ENCODE results near the gene SRSF2.

SRSF2 gene

GRCh38 chr17:76688165-76688622, 48.9 kb downstream of the SRSF2 start:
- Histone ChIP-seq H3K9me3 (ENCODE audit: insufficient read depth, low read depth, low read length) (no peaks in the 10 kb centered on the region), H3K27me3 (ENCODE audit: insufficient read depth, low read length, poor library complexity, severe bottlenecking) (no peaks in the 10 kb centered on the region), H3K9me2 (replicated peaks; ENCODE audit: low read depth, low read length) (no peaks in the 10 kb centered on the region), H3K9ac (ENCODE audit: low read depth, low read length, poor library complexity, severe bottlenecking) (no peak overlapping the region), H4K20me1 (ENCODE audit: insufficient read depth, low read length, poor library complexity, severe bottlenecking) (no peaks in the 10 kb centered on the region), H3K36me3 (ENCODE audit: insufficient read depth, low read length) (no peaks in the 10 kb centered on the region), H3K4me3 (ENCODE audit: low read length, poor library complexity, severe bottlenecking) (no peak overlapping the region), H3K4me1 (ENCODE audit: insufficient read depth, low read length, poor library complexity, severe bottlenecking) (peaks cover 4% of the 10 kb centered on the region), H3F3A (ENCODE audit: low read depth) (no peaks in the 10 kb centered on the region), H2AFZ (ENCODE audit: low read length) (no peak overlapping the region), H3K79me2 (ENCODE audit: insufficient read depth, low read length) (no peaks in the 10 kb centered on the region), H3K4me2 (ENCODE audit: low read depth, low read length, poor library complexity, severe bottlenecking) (no peak overlapping the region)
- TF ChIP-seq EZH2phosphoT487 (IDR thresholded peaks at IDR 0.05; ENCODE audit: borderline replicate concordance) (no peak), CTCF (conservative IDR thresholded peaks at IDR 0.05; ENCODE audit: low read length) (no peak)

GRCh38 chr17:76687298-76688164, 49.6 kb downstream of the SRSF2 start:
- Histone ChIP-seq H3K27me3 (ENCODE audit: insufficient read depth, low read length, poor library complexity, severe bottlenecking) (no peaks in the 10 kb centered on the region), H2AFZ (ENCODE audit: low read length) (no peak overlapping the region), H3K79me2 (ENCODE audit: insufficient read depth, low read length) (no peaks in the 10 kb centered on the region), H3K4me2 (ENCODE audit: low read depth, low read length, poor library complexity, severe bottlenecking) (no peak overlapping the region), H3F3A (ENCODE audit: low read depth) (no peaks in the 10 kb centered on the region), H3K9me3 (ENCODE audit: insufficient read depth, low read depth, low read length) (no peaks in the 10 kb centered on the region), H3K9ac (ENCODE audit: low read depth, low read length, poor library complexity, severe bottlenecking) (no peak overlapping the region), H3K9me2 (replicated peaks; ENCODE audit: low read depth, low read length) (no peaks in the 10 kb centered on the region), H4K20me1 (ENCODE audit: insufficient read depth, low read length, poor library complexity, severe bottlenecking) (no peaks in the 10 kb centered on the region), H3K4me1 (ENCODE audit: insufficient read depth, low read length, poor library complexity, severe bottlenecking) (peaks cover 11% of the 10 kb centered on the region), H3K36me3 (ENCODE audit: insufficient read depth, low read length) (no peaks in the 10 kb centered on the region), H3K4me3 (ENCODE audit: low read length, poor library complexity, severe bottlenecking) (no peak overlapping the region)
- no peak for TF ChIP-seq EZH2phosphoT487 (IDR thresholded peaks at IDR 0.05; ENCODE audit: borderline replicate concordance)
- TF ChIP-seq CTCF (conservative IDR thresholded peaks at IDR 0.05; ENCODE audit: low read length) = no peak

- no peak overlapping the region for H3K4me2 ChIP-seq (ENCODE audit: low read depth, low read length, poor library complexity, severe bottlenecking)
- H3K9me2 ChIP-seq (replicated peaks; ENCODE audit: low read depth, low read length) = no peaks in the 10 kb centered on the region
- no peak overlapping the region for H3K4me3 ChIP-seq (ENCODE audit: low read length, poor library complexity, severe bottlenecking)
- no peaks in the 10 kb centered on the region for H3K36me3 ChIP-seq (ENCODE audit: insufficient read depth, low read length)
- TF ChIP-seq EZH2phosphoT487 (IDR thresholded peaks at IDR 0.05; ENCODE audit: borderline replicate concordance) (no peak), CTCF (conservative IDR thresholded peaks at IDR 0.05; ENCODE audit: low read length) (no peak)
- no peak overlapping the region for H3K9ac ChIP-seq (ENCODE audit: low read depth, low read length, poor library complexity, severe bottlenecking)
- peaks cover 19% of the 10 kb centered on the region for H3K4me1 ChIP-seq (ENCODE audit: insufficient read depth, low read length, poor library complexity, severe bottlenecking)
- H4K20me1 ChIP-seq (ENCODE audit: insufficient read depth, low read length, poor library complexity, severe bottlenecking) = no peaks in the 10 kb centered on the region
- no peak overlapping the region for H2AFZ ChIP-seq (ENCODE audit: low read length)
- no peaks in the 10 kb centered on the region for H3F3A ChIP-seq (ENCODE audit: low read depth)
- H3K9me3 ChIP-seq (ENCODE audit: insufficient read depth, low read depth, low read length) = no peaks in the 10 kb centered on the region
- no peaks in the 10 kb centered on the region for H3K79me2 ChIP-seq (ENCODE audit: insufficient read depth, low read length)
- H3K27me3 ChIP-seq (ENCODE audit: insufficient read depth, low read length, poor library complexity, severe bottlenecking) = no peaks in the 10 kb centered on the region
These were observed 50.4 kb downstream of the SRSF2 start for GRCh38 chr17:76686538-76687297.
